Measurements from ENCODE around the gene PTHLH. TPM values are rescaled to one million over a fixed set of nuclear protein-coding genes. Genes with fewer than 3 reads are reported as not detected.

The PTHLH gene
- total and polyA plus RNA-seq, 2 experiments from 2014 or later, result not detected

DNA sequence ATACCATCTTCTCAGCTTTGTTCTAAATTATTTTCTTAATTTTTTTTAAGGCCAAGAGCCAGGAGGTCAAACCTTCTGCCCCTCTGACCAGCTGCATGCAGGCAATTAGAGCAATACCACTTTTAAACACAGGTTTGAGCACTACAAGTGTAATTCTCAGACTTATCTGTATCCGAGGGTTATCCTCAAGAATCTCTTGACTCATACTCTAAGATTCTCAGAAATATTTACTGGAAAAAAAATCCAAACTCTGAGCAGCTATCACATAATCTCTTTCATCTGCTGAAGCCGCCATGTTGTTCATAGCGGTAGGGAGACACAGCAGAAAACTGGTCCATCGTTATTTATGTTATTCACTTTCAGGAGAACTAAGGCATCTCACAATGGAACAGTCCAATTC, 27.4 kb upstream of the PTHLH start:
- no peaks in the 10 kb centered on the region for H3F3A ChIP-seq (replicated peaks; ENCODE audit: low read depth)
- H3K4me1 Mint-ChIP-seq, result peaks cover 14% of the 10 kb centered on the region; the same call in 2 of the 3 replicates
- no peaks in the 10 kb centered on the region for H3K9me3 Mint-ChIP-seq
- no peaks in the 10 kb centered on the region for H3K36me3 ChIP-seq (ENCODE audit: insufficient read depth)
- DNase-seq (ENCODE audit: low spot score) (no peak), ATAC-seq (no peak)
- H3K27me3 ChIP-seq (ENCODE audit: insufficient read depth), result no peaks in the 10 kb centered on the region
- peaks cover 4% of the 10 kb centered on the region; the same call in 1 of the 2 replicates for H3K4me1 ChIP-seq (ENCODE audit: insufficient read depth)
- H3K4me3 ChIP-seq, result no peak overlapping the region
- H3K27ac ChIP-seq (ENCODE audit: low read depth), result no peak overlapping the region
- no peaks in the 10 kb centered on the region for H3K36me3 Mint-ChIP-seq (ENCODE audit: low read depth)
- H2AFZ ChIP-seq, result no peak overlapping the region
- H3K79me2 ChIP-seq (replicated peaks; ENCODE audit: insufficient read depth), result no peaks in the 10 kb centered on the region
- no peak overlapping the region for H3K4me3 Mint-ChIP-seq
- no peak overlapping the region for H3K4me2 ChIP-seq
- H4K20me1 ChIP-seq (replicated peaks; ENCODE audit: insufficient read depth), result no peaks in the 10 kb centered on the region
- H3K27ac Mint-ChIP-seq, result no peak overlapping the region
- H3K27me3 Mint-ChIP-seq (ENCODE audit: insufficient read depth, low read depth, poor library complexity), result no peaks in the 10 kb centered on the region
- peaks cover 13% of the 10 kb centered on the region for H3K9me2 ChIP-seq (ENCODE audit: insufficient read depth)
- TF ChIP-seq EZH2phosphoT487 (IDR thresholded peaks at IDR 0.05; ENCODE audit: unreplicated experiment) (no peak), EZH2 (IDR thresholded peaks at IDR 0.05; ENCODE audit: low read depth, unreplicated experiment) (no peak), NANOG (IDR thresholded peaks at IDR 0.05; ENCODE audit: borderline replicate concordance) (no peak), ZNF331 (CRISPR knock-in tag; IDR thresholded peaks at IDR 0.05; ENCODE audit: low read depth) (no peak), ZNF114 (CRISPR knock-in tag; IDR thresholded peaks at IDR 0.05) (no peak), STAT1 (IDR thresholded peaks at IDR 0.05; ENCODE audit: unreplicated experiment) (no peak), POLR2AphosphoS5 (IDR thresholded peaks at IDR 0.05; ENCODE audit: low read depth) (no peak), JUNB (IDR thresholded peaks at IDR 0.05; ENCODE audit: unreplicated experiment) (no peak)
- TF ChIP-seq, protein P1, sequence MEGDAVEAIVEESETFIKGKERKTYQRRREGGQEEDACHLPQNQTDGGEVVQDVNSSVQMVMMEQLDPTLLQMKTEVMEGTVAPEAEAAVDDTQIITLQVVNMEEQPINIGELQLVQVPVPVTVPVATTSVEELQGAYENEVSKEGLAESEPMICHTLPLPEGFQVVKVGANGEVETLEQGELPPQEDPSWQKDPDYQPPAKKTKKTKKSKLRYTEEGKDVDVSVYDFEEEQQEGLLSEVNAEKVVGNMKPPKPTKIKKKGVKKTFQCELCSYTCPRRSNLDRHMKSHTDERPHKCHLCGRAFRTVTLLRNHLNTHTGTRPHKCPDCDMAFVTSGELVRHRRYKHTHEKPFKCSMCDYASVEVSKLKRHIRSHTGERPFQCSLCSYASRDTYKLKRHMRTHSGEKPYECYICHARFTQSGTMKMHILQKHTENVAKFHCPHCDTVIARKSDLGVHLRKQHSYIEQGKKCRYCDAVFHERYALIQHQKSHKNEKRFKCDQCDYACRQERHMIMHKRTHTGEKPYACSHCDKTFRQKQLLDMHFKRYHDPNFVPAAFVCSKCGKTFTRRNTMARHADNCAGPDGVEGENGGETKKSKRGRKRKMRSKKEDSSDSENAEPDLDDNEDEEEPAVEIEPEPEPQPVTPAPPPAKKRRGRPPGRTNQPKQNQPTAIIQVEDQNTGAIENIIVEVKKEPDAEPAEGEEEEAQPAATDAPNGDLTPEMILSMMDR (conservative IDR thresholded peaks at IDR 0.05; ENCODE audit: low read depth in 2 of 2), result no peak
- TF ChIP-seq, protein P2, sequence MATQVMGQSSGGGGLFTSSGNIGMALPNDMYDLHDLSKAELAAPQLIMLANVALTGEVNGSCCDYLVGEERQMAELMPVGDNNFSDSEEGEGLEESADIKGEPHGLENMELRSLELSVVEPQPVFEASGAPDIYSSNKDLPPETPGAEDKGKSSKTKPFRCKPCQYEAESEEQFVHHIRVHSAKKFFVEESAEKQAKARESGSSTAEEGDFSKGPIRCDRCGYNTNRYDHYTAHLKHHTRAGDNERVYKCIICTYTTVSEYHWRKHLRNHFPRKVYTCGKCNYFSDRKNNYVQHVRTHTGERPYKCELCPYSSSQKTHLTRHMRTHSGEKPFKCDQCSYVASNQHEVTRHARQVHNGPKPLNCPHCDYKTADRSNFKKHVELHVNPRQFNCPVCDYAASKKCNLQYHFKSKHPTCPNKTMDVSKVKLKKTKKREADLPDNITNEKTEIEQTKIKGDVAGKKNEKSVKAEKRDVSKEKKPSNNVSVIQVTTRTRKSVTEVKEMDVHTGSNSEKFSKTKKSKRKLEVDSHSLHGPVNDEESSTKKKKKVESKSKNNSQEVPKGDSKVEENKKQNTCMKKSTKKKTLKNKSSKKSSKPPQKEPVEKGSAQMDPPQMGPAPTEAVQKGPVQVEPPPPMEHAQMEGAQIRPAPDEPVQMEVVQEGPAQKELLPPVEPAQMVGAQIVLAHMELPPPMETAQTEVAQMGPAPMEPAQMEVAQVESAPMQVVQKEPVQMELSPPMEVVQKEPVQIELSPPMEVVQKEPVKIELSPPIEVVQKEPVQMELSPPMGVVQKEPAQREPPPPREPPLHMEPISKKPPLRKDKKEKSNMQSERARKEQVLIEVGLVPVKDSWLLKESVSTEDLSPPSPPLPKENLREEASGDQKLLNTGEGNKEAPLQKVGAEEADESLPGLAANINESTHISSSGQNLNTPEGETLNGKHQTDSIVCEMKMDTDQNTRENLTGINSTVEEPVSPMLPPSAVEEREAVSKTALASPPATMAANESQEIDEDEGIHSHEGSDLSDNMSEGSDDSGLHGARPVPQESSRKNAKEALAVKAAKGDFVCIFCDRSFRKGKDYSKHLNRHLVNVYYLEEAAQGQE (IDR thresholded peaks at IDR 0.05; ENCODE audit: unreplicated experiment), result no peak

DNA sequence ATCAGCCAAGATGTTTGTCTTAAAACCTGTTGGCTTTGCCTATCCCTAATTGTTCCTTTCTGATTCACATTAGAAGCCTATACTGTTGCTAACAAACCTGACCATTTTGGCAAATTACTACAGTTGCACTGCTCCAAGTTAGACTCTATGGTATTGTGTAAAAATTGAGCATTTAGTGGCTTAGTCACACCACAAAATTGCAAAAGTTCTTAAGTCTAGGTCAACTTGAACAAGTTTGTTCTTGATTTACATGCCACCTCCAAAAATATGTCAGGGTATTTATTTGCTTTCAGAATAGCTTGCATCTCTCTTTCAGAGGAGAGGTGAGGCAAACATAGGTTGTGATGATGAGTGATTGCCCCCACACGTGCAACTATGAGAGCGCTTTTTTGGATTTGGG, 27.0 kb upstream of the PTHLH start:
- Mint-ChIP-seq H3K4me1 (peaks cover 14% of the 10 kb centered on the region; the same call in 2 of the 3 replicates), H3K9me3 (no peaks in the 10 kb centered on the region), H3K36me3 (ENCODE audit: low read depth) (no peaks in the 10 kb centered on the region), H3K4me3 (no peak overlapping the region), H3K27ac (no peak overlapping the region), H3K27me3 (ENCODE audit: insufficient read depth, low read depth, poor library complexity) (no peaks in the 10 kb centered on the region)
- no peaks in the 10 kb centered on the region for H3F3A ChIP-seq (replicated peaks; ENCODE audit: low read depth)
- no peak overlapping the region for H2AFZ ChIP-seq
- H3K9me2 ChIP-seq (ENCODE audit: insufficient read depth), result peaks cover 13% of the 10 kb centered on the region
- H3K27ac ChIP-seq (ENCODE audit: low read depth), result no peak overlapping the region
- H3K27me3 ChIP-seq (ENCODE audit: insufficient read depth), result no peaks in the 10 kb centered on the region
- no peaks in the 10 kb centered on the region for H4K20me1 ChIP-seq (replicated peaks; ENCODE audit: insufficient read depth)
- no peaks in the 10 kb centered on the region for H3K36me3 ChIP-seq (ENCODE audit: insufficient read depth)
- no peak overlapping the region for H3K4me3 ChIP-seq
- H3K4me1 ChIP-seq (ENCODE audit: insufficient read depth), result peaks cover 4% of the 10 kb centered on the region; the same call in 1 of the 2 replicates
- H3K79me2 ChIP-seq (replicated peaks; ENCODE audit: insufficient read depth), result no peaks in the 10 kb centered on the region
- no peak for ATAC-seq
- DNase-seq (ENCODE audit: low spot score), result no peak
- no peak overlapping the region for H3K4me2 ChIP-seq
- TF ChIP-seq CREB1 (CRISPR knock-in tag; IDR thresholded peaks at IDR 0.05; ENCODE audit: low read depth), result no peak
- TF ChIP-seq POLR2AphosphoS5 (IDR thresholded peaks at IDR 0.05; ENCODE audit: low read depth), result no peak
- TF ChIP-seq, protein P3, sequence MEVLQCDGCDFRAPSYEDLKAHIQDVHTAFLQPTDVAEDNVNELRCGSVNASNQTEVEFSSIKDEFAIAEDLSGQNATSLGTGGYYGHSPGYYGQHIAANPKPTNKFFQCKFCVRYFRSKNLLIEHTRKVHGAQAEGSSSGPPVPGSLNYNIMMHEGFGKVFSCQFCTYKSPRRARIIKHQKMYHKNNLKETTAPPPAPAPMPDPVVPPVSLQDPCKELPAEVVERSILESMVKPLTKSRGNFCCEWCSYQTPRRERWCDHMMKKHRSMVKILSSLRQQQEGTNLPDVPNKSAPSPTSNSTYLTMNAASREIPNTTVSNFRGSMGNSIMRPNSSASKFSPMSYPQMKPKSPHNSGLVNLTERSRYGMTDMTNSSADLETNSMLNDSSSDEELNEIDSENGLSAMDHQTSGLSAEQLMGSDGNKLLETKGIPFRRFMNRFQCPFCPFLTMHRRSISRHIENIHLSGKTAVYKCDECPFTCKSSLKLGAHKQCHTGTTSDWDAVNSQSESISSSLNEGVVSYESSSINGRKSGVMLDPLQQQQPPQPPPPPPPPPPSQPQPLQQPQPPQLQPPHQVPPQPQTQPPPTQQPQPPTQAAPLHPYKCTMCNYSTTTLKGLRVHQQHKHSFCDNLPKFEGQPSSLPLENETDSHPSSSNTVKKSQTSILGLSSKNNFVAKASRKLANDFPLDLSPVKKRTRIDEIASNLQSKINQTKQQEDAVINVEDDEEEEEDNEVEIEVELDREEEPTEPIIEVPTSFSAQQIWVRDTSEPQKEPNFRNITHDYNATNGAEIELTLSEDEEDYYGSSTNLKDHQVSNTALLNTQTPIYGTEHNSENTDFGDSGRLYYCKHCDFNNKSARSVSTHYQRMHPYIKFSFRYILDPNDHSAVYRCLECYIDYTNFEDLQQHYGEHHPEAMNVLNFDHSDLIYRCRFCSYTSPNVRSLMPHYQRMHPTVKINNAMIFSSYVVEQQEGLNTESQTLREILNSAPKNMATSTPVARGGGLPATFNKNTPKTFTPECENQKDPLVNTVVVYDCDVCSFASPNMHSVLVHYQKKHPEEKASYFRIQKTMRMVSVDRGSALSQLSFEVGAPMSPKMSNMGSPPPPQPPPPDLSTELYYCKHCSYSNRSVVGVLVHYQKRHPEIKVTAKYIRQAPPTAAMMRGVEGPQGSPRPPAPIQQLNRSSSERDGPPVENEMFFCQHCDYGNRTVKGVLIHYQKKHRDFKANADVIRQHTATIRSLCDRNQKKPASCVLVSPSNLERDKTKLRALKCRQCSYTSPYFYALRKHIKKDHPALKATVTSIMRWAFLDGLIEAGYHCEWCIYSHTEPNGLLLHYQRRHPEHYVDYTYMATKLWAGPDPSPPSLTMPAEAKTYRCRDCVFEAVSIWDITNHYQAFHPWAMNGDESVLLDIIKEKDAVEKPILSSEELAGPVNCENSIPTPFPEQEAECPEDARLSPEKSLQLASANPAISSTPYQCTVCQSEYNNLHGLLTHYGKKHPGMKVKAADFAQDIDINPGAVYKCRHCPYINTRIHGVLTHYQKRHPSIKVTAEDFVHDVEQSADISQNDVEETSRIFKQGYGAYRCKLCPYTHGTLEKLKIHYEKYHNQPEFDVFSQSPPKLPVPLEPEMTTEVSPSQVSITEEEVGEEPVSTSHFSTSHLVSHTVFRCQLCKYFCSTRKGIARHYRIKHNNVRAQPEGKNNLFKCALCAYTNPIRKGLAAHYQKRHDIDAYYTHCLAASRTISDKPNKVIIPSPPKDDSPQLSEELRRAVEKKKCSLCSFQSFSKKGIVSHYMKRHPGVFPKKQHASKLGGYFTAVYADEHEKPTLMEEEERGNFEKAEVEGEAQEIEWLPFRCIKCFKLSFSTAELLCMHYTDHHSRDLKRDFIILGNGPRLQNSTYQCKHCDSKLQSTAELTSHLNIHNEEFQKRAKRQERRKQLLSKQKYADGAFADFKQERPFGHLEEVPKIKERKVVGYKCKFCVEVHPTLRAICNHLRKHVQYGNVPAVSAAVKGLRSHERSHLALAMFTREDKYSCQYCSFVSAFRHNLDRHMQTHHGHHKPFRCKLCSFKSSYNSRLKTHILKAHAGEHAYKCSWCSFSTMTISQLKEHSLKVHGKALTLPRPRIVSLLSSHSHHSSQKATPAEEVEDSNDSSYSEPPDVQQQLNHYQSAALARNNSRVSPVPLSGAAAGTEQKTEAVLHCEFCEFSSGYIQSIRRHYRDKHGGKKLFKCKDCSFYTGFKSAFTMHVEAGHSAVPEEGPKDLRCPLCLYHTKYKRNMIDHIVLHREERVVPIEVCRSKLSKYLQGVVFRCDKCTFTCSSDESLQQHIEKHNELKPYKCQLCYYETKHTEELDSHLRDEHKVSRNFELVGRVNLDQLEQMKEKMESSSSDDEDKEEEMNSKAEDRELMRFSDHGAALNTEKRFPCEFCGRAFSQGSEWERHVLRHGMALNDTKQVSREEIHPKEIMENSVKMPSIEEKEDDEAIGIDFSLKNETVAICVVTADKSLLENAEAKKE (CRISPR knock-in tag; IDR thresholded peaks at IDR 0.05), result no peak
- TF ChIP-seq NANOG (IDR thresholded peaks at IDR 0.05; ENCODE audit: borderline replicate concordance), result no peak

Data from GM23338 (cell line).